ENCODE results near the gene CIP2A. TPM values are rescaled to one million over a fixed set of nuclear protein-coding genes. Genes with fewer than 3 reads are reported as not detected.

CIP2A gene
- polyA plus RNA-seq, 1 donor from 2014 or later: 29.3 TPM

GRCh38 chr3:108602935-108603294, 13.7 kb upstream of the CIP2A start:
- H3K79me2 ChIP-seq (replicated peaks; ENCODE audit: insufficient read depth, low read length): peaks cover 7% of the 10 kb centered on the region
- H3K4me2 ChIP-seq (ENCODE audit: low read length): peak overlapping the region; percentile 31
- no peaks in the 10 kb centered on the region for H3K27me3 ChIP-seq (ENCODE audit: insufficient read depth, low read depth, low read length)
- peak overlapping the region; percentile 40 for H3K9ac ChIP-seq (ENCODE audit: low read length)
- H4K20me1 ChIP-seq (ENCODE audit: insufficient read depth): no peaks in the 10 kb centered on the region
- peak overlapping the region; percentile 51 for H3K4me3 ChIP-seq (ENCODE audit: low read length)
- no peaks in the 10 kb centered on the region for H3K36me3 ChIP-seq (ENCODE audit: insufficient read depth, low read length)
- H3F3A ChIP-seq (ENCODE audit: insufficient read depth, low read length, poor library complexity, severe bottlenecking): no peaks in the 10 kb centered on the region
- H3K9me2 ChIP-seq (ENCODE audit: insufficient read depth, low read length): no peaks in the 10 kb centered on the region
- TF ChIP-seq EZH2 (IDR thresholded peaks at IDR 0.05; ENCODE audit: borderline replicate concordance, insufficient read depth, low read length, poor library complexity, severe bottlenecking) (no peak), SMC3 (conservative IDR thresholded peaks at IDR 0.05; ENCODE audit: poor library complexity) (no peak), REST (IDR thresholded peaks at IDR 0.05; ENCODE audit: borderline replicate concordance) (no peak), RAD21 (conservative IDR thresholded peaks at IDR 0.05) (no peak), EP300 (conservative IDR thresholded peaks at IDR 0.05; ENCODE audit: poor library complexity, severe bottlenecking) (no peak), MXI1 (conservative IDR thresholded peaks at IDR 0.05; ENCODE audit: poor library complexity, severe bottlenecking) (no peak), POLR2AphosphoS5 (IDR thresholded peaks at IDR 0.05) (no peak), TAF1 (IDR thresholded peaks at IDR 0.05; ENCODE audit: low read depth) (no peak), CTCF (IDR thresholded peaks at IDR 0.05; ENCODE audit: poor library complexity, severe bottlenecking) (no peak)
- H3K27ac ChIP-seq (ENCODE audit: low read length): peak overlapping the region; percentile 58
- no peaks in the 10 kb centered on the region for H3K9me3 ChIP-seq (ENCODE audit: low read length)
- H2AFZ ChIP-seq (ENCODE audit: low read depth, low read length): no peak overlapping the region

GRCh38 chr3:108602249-108602934, 13.2 kb upstream of the CIP2A start:
- no peak overlapping the region for H2AFZ ChIP-seq (ENCODE audit: low read depth, low read length)
- no peaks in the 10 kb centered on the region for H3K36me3 ChIP-seq (ENCODE audit: insufficient read depth, low read length)
- H3K9ac ChIP-seq (ENCODE audit: low read length): peak overlapping the region; percentile 40
- H3K27me3 ChIP-seq (ENCODE audit: insufficient read depth, low read depth, low read length): no peaks in the 10 kb centered on the region
- peak overlapping the region; percentile 58 for H3K27ac ChIP-seq (ENCODE audit: low read length)
- peak overlapping the region; percentile 31 for H3K4me2 ChIP-seq (ENCODE audit: low read length)
- H3K9me2 ChIP-seq (ENCODE audit: insufficient read depth, low read length): no peaks in the 10 kb centered on the region
- H3F3A ChIP-seq (ENCODE audit: insufficient read depth, low read length, poor library complexity, severe bottlenecking): no peaks in the 10 kb centered on the region
- no peaks in the 10 kb centered on the region for H4K20me1 ChIP-seq (ENCODE audit: insufficient read depth)
- H3K79me2 ChIP-seq (replicated peaks; ENCODE audit: insufficient read depth, low read length): peaks cover 7% of the 10 kb centered on the region
- TF ChIP-seq RAD21 (conservative IDR thresholded peaks at IDR 0.05) (no peak), EZH2 (IDR thresholded peaks at IDR 0.05; ENCODE audit: borderline replicate concordance, insufficient read depth, low read length, poor library complexity, severe bottlenecking) (no peak), MXI1 (conservative IDR thresholded peaks at IDR 0.05; ENCODE audit: poor library complexity, severe bottlenecking) (no peak), EP300 (conservative IDR thresholded peaks at IDR 0.05; ENCODE audit: poor library complexity, severe bottlenecking) (peak; percentile 47), REST (IDR thresholded peaks at IDR 0.05; ENCODE audit: borderline replicate concordance) (no peak), TAF1 (IDR thresholded peaks at IDR 0.05; ENCODE audit: low read depth) (no peak), POLR2AphosphoS5 (IDR thresholded peaks at IDR 0.05) (peak; percentile 70), CTCF (IDR thresholded peaks at IDR 0.05; ENCODE audit: poor library complexity, severe bottlenecking) (no peak), SMC3 (conservative IDR thresholded peaks at IDR 0.05; ENCODE audit: poor library complexity) (no peak)
- peak overlapping the region; percentile 51 for H3K4me3 ChIP-seq (ENCODE audit: low read length)
- H3K9me3 ChIP-seq (ENCODE audit: low read length): no peaks in the 10 kb centered on the region
